H9 (cell line): Measurements from ENCODE around the gene UBFD1. TPM values are rescaled to one million over a fixed set of nuclear protein-coding genes. Genes with fewer than 3 reads are reported as not detected.

Source experiments
- DNase-seq: peaks from one replicate; pipeline ENCODE4 v3.0.0-alpha.2; 2017
- H2AFZ ChIP-seq: one replicate; pipeline ENCODE4 v1.6.1; 2013; ENCODE audit warnings: mild to moderate bottlenecking, low read length, control low read depth, moderate library complexity
- H2AK5ac ChIP-seq: 2 replicates; pipeline ENCODE4 v1.6.1; 2013; ENCODE audit warnings: low read length, control low read depth, mixed read lengths; ENCODE audit not compliant: insufficient read length
- H2BK120ac ChIP-seq: one replicate; pipeline ENCODE4 v1.6.1; 2013; ENCODE audit warnings: low read depth, mild to moderate bottlenecking, low read length, control low read depth, inconsistent platforms; ENCODE audit not compliant: poor library complexity, severe bottlenecking
- H2BK12ac ChIP-seq: 2 replicates; pipeline ENCODE4 v1.6.1; 2013; ENCODE audit warnings: low read length, control low read depth, mixed read lengths, low read depth; ENCODE audit not compliant: insufficient read length
- H2BK15ac ChIP-seq: 2 replicates; pipeline ENCODE4 v1.6.1; 2013; ENCODE audit warnings: low read depth, low read length, control low read depth
- H2BK20ac ChIP-seq: one replicate; pipeline ENCODE4 v1.6.1; 2013; ENCODE audit warnings: low read depth, mild to moderate bottlenecking, low read length, control low read depth, inconsistent platforms; ENCODE audit not compliant: poor library complexity, severe bottlenecking
- H2BK5ac ChIP-seq: 2 replicates; pipeline ENCODE4 v1.6.1; 2013; ENCODE audit warnings: low read length, control low read depth, mixed read lengths; ENCODE audit not compliant: insufficient read length
- H3K14ac ChIP-seq: 2 replicates; pipeline ENCODE4 v1.6.1; 2013; ENCODE audit warnings: low read length, control low read depth; ENCODE audit not compliant: insufficient read depth
- H3K18ac ChIP-seq: 2 replicates; pipeline ENCODE4 v1.6.1; 2013; ENCODE audit warnings: low read depth, mild to moderate bottlenecking, mixed read lengths, low read length, control low read depth; ENCODE audit not compliant: insufficient read length
- H3K23ac ChIP-seq: 2 replicates; pipeline ENCODE4 v1.6.1; 2013; ENCODE audit warnings: low read length, control low read depth, mixed read lengths, low read depth; ENCODE audit not compliant: insufficient read length
- H3K23me2 ChIP-seq: 2 replicates; pipeline ENCODE4 v1.6.1; 2013; ENCODE audit warnings: low read depth, mild to moderate bottlenecking, mixed read lengths, low read length, control low read depth; ENCODE audit not compliant: insufficient read length, poor library complexity, severe bottlenecking
- H3K27ac ChIP-seq: 2 replicates; pipeline ENCODE4 v1.5.1; 2013; ENCODE audit warnings: low read length, control low read depth, mixed read lengths, low read depth; ENCODE audit not compliant: insufficient read length
- H3K27me3 ChIP-seq: 2 replicates; pipeline ENCODE4 v1.6.1; 2013; ENCODE audit warnings: low read length, control low read depth, inconsistent platforms; ENCODE audit not compliant: insufficient read depth
- H3K4ac ChIP-seq: 2 replicates; pipeline ENCODE4 v1.6.1; 2013; ENCODE audit warnings: low read depth, mild to moderate bottlenecking, control low read depth, inconsistent platforms, low read length, moderate library complexity
- H3K4me1 ChIP-seq: 2 replicates; pipeline ENCODE4 v1.6.1; 2013; ENCODE audit warnings: low read length, control low read depth, inconsistent platforms; ENCODE audit not compliant: insufficient read depth
- H3K4me2 ChIP-seq: 2 replicates; pipeline ENCODE4 v1.6.1; 2013; ENCODE audit warnings: low read length, control low read depth, mixed read lengths; ENCODE audit not compliant: insufficient read length, insufficient read depth
- H3K56ac ChIP-seq: 2 replicates; pipeline ENCODE4 v1.6.1; 2013; ENCODE audit warnings: low read depth, mild to moderate bottlenecking, mixed read lengths, low read length, control low read depth; ENCODE audit not compliant: insufficient read length
- H3K79me1 ChIP-seq: 2 replicates; pipeline ENCODE4 v1.6.1; 2013; ENCODE audit warnings: low read depth, mild to moderate bottlenecking, moderate library complexity, low read length, control low read depth, inconsistent platforms; ENCODE audit not compliant: insufficient read depth, poor library complexity, severe bottlenecking
- H3K79me2 ChIP-seq: 2 replicates; pipeline ENCODE4 v1.6.1; 2013; ENCODE audit warnings: low read length, control low read depth, inconsistent platforms; ENCODE audit not compliant: insufficient read depth
- H3K9ac ChIP-seq: 2 replicates; pipeline ENCODE4 v1.6.1; 2013; ENCODE audit warnings: low read length, control low read depth, mixed read lengths; ENCODE audit not compliant: insufficient read length; ENCODE audit errors: extremely low read depth
- H3K9me3 ChIP-seq: one replicate; pipeline ENCODE4 v1.6.1; 2013; ENCODE audit warnings: low read depth, low read length, inconsistent platforms; ENCODE audit not compliant: control insufficient read depth
- H3T11ph ChIP-seq: one replicate; pipeline ENCODE4 v1.6.1; 2013; ENCODE audit warnings: mild to moderate bottlenecking, low read length, control low read depth, inconsistent platforms
- H4K20me1 ChIP-seq: one replicate; pipeline ENCODE4 v1.6.1; 2013; ENCODE audit not compliant: control insufficient read depth, insufficient read length, insufficient read depth
- H4K5ac ChIP-seq: 2 replicates; pipeline ENCODE4 v1.6.1; 2013; ENCODE audit warnings: low read depth, mild to moderate bottlenecking, mixed read lengths, low read length, control low read depth; ENCODE audit not compliant: insufficient read length
- H4K8ac ChIP-seq: replicated peaks from 2 replicates; pipeline ENCODE4 v1.6.1; 2013; ENCODE audit warnings: low read length, control low read depth, mixed read lengths, low read depth; ENCODE audit not compliant: insufficient read length
- H4K91ac ChIP-seq: 2 replicates; pipeline ENCODE4 v1.6.1; 2013; ENCODE audit warnings: low read depth, mild to moderate bottlenecking, moderate library complexity, mixed read lengths, low read length, control low read depth; ENCODE audit not compliant: insufficient read length
- H3K27ac Mint-ChIP-seq, 3 experiments: 2 replicates in 2 of 3; 3 replicates in 1 of 3; pipeline ENCODE4 v1.8.0; 2020 to 2021; ENCODE audit warnings: mixed read lengths in 3 of 3, mild to moderate bottlenecking in 1 of 3, moderate library complexity in 1 of 3
- H3K27me3 Mint-ChIP-seq: 2 replicates; pipeline ENCODE4 v1.8.0; 2021; ENCODE audit warnings: low read depth, mild to moderate bottlenecking, moderate library complexity, mixed read lengths
- H3K36me3 Mint-ChIP-seq, 3 experiments: 2 replicates in 2 of 3; 3 replicates in 1 of 3; pipeline ENCODE4 v1.8.0; 2020 to 2021; ENCODE audit warnings: low read depth in 3 of 3, mixed read lengths in 3 of 3; ENCODE audit not compliant: insufficient read depth in 1 of 3
- H3K4me1 Mint-ChIP-seq, 2 experiments: 2 replicates each; pipeline ENCODE4 v1.8.0; 2020; ENCODE audit warnings: mixed read lengths in 2 of 2
- H3K4me3 Mint-ChIP-seq, 2 experiments: 2 replicates in 1 of 2; 3 replicates in 1 of 2; pipeline ENCODE4 v1.8.0; 2020 to 2021; ENCODE audit warnings: mild to moderate bottlenecking in 2 of 2, mixed read lengths in 2 of 2, moderate library complexity in 1 of 2
- H3K9me3 Mint-ChIP-seq, 2 experiments: 2 replicates in 1 of 2; 3 replicates in 1 of 2; pipeline ENCODE4 v1.8.0; 2020; ENCODE audit warnings: mild to moderate bottlenecking in 2 of 2, mixed read lengths in 2 of 2, moderate library complexity in 1 of 2
- CTCF ChIP-seq: fragments of 200-600 bp; sonication (generic); conservative IDR thresholded peaks from 3 replicates; pipeline ENCODE4 v1.8.0; 2021; ENCODE audit warnings: antibody characterized with exemption, mild to moderate bottlenecking
- WGBS: extraction: QIAGEN DNeasy Blood & Tissue Kit; methylation state at CpG from one replicate; pipeline ENCODE4 v1.1.7; 2013; ENCODE audit warnings: missing lambda C conversion rate, low lambda C conversion rate, mixed read lengths; ENCODE audit not compliant: insufficient read length; ENCODE audit errors: extremely low coverage; 5-methylcytosine and 5-hydroxymethylcytosine counted together
- total RNA-seq: library from RNA; stranded (reverse); gene quantifications from 2 replicates; pipeline ENCODE4 v1.2.1, GENCODE V29; 2021

Gene UBFD1
- total RNA-seq, 1 experiment from 2014 or later: 107 TPM

DNA sequence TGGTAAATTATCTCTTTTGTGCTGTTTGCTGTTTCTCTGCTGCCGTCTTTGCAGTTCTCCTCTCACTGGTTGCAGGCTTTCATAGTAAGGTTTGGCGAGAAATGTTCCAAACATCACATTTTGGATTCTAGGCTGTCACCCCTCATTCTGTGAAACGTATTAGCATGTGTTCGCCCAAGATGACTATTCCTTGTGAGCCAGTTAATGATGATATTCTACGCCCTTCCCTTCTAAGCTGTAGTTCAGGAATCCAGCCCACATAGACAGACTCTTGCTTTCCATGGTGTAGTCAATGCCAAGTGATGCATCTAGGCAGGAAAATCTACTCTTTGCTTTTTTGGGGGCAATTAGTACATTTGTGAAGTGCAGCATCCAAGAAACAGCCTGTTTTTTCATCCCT, 14.4 kb downstream of the UBFD1 start:
- Histone ChIP-seq H4K5ac (no peak overlapping the region), H3K4ac (no peak overlapping the region), H2AFZ (no peak overlapping the region), H2AK5ac (no peak overlapping the region), H3K9me3 (no peaks in the 10 kb centered on the region), H3K56ac (no peak overlapping the region), H3K18ac (no peak overlapping the region), H2BK15ac (no peak overlapping the region), H3K79me2 (no peaks in the 10 kb centered on the region), H4K20me1 (no peaks in the 10 kb centered on the region), H3T11ph (no peak overlapping the region), H3K79me1 (no peaks in the 10 kb centered on the region), H3K23ac (no peak overlapping the region), H2BK5ac (no peak overlapping the region), H3K27me3 (no peaks in the 10 kb centered on the region), H3K4me2 (no peak overlapping the region), H3K27ac (no peak overlapping the region), H2BK120ac (no peak overlapping the region), H3K4me1 (no peaks in the 10 kb centered on the region), H2BK20ac (no peak overlapping the region), H4K91ac (no peak overlapping the region), H2BK12ac (no peak overlapping the region), H3K9ac (no peak overlapping the region), H3K23me2 (no peaks in the 10 kb centered on the region), H4K8ac (no peak overlapping the region), H3K14ac (no peak overlapping the region)
- no peak for DNase-seq
- H3K36me3 Mint-ChIP-seq: peaks cover 22 to 76% (median 68%) of the 10 kb centered on the region in 3 experiments; a peak in 6 of 7 replicates
- TF ChIP-seq CTCF: no peak
- no peak overlapping the region for H3K4me3 Mint-ChIP-seq
- no CpG with 5 or more reads among the region's 5 CpGs for WGBS
- no peaks in the 10 kb centered on the region for H3K9me3 Mint-ChIP-seq
- no peaks in the 10 kb centered on the region for H3K4me1 Mint-ChIP-seq
- no peaks in the 10 kb centered on the region for H3K27me3 Mint-ChIP-seq
- no peak overlapping the region for H3K27ac Mint-ChIP-seq
